Mesothelial cell of epicardium (in vitro differentiated cells): Measurements from ENCODE around the gene ACADS. TPM values are rescaled to one million over a fixed set of nuclear protein-coding genes. Genes with fewer than 3 reads are reported as not detected.

ENCODE experiments used
- DNase-seq, 2 experiments: peaks; one replicate each; pipeline ENCODE4 v3.0.0; 2021; ENCODE audit warnings: low spot score in 2 of 2; ENCODE audit not compliant: unreplicated experiment in 2 of 2
- H3K27ac Mint-ChIP-seq: 2 replicates; pipeline ENCODE4 v1.8.0; 2021; ENCODE audit warnings: mixed read lengths
- H3K27me3 Mint-ChIP-seq: 2 replicates; pipeline ENCODE4 v1.8.0; 2021; ENCODE audit warnings: low read depth, mixed read lengths
- H3K36me3 Mint-ChIP-seq: 2 replicates; pipeline ENCODE4 v1.8.0; 2021; ENCODE audit warnings: mixed read lengths
- H3K4me1 Mint-ChIP-seq: 2 replicates; pipeline ENCODE4 v1.8.0; 2021; ENCODE audit warnings: mixed read lengths
- H3K4me3 Mint-ChIP-seq: 2 replicates; pipeline ENCODE4 v1.8.0; 2021; ENCODE audit warnings: mild to moderate bottlenecking, moderate library complexity, mixed read lengths
- H3K9me3 Mint-ChIP-seq: 2 replicates; pipeline ENCODE4 v1.8.0; 2021; ENCODE audit warnings: mixed read lengths
- total RNA-seq: library from RNA; stranded (reverse); gene quantifications from 3 replicates; pipeline ENCODE4 v1.2.1, GENCODE V29; 2021
- TF ChIP-seq, protein P1 (sequence below): fragments of 200-600 bp; sonication (generic); IDR thresholded peaks from one replicate; pipeline ENCODE4 v1.5.0; 2021; ENCODE audit warnings: antibody characterized with exemption; ENCODE audit not compliant: unreplicated experiment

Gene ACADS
- total RNA-seq, 1 donor from 2014 or later, result 11.9 TPM

DNA sequence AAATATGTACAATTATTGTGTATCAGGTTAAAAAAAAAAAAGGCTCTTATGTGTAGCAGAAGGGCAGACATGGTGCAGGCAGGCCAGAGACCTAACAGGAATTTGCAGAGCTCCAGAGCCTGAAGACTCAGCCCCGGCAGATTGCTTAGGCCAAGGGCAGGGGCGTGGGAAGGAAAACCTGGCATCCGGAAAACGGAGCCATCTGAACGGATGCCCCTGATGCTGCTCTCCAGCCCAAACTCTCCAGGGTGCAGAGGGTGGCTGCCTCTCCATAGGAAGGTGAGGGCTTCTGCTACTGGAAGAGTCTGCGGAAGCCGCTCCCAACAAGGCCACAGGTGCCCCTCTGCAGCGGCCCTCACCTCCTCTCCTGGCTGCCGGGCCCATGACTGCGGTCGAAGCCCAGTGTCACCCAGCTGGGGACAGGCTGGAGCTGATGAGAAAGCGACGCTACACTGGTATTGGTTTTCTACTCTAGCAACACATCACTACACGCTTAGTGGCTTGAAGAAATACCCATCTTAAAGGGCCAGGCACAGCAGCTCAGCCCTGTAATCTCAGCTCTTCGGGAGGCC is 19.4 kb downstream of the ACADS start:
- no peaks in the 10 kb centered on the region for H3K4me1 Mint-ChIP-seq
- H3K4me3 Mint-ChIP-seq, result no peak overlapping the region
- DNase-seq, result no peak
- TF ChIP-seq, protein P1, sequence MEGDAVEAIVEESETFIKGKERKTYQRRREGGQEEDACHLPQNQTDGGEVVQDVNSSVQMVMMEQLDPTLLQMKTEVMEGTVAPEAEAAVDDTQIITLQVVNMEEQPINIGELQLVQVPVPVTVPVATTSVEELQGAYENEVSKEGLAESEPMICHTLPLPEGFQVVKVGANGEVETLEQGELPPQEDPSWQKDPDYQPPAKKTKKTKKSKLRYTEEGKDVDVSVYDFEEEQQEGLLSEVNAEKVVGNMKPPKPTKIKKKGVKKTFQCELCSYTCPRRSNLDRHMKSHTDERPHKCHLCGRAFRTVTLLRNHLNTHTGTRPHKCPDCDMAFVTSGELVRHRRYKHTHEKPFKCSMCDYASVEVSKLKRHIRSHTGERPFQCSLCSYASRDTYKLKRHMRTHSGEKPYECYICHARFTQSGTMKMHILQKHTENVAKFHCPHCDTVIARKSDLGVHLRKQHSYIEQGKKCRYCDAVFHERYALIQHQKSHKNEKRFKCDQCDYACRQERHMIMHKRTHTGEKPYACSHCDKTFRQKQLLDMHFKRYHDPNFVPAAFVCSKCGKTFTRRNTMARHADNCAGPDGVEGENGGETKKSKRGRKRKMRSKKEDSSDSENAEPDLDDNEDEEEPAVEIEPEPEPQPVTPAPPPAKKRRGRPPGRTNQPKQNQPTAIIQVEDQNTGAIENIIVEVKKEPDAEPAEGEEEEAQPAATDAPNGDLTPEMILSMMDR, result no peak
- H3K27me3 Mint-ChIP-seq, result no peaks in the 10 kb centered on the region
- H3K9me3 Mint-ChIP-seq, result no peaks in the 10 kb centered on the region
- no peaks in the 10 kb centered on the region for H3K36me3 Mint-ChIP-seq
- no peak overlapping the region for H3K27ac Mint-ChIP-seq

DNA sequence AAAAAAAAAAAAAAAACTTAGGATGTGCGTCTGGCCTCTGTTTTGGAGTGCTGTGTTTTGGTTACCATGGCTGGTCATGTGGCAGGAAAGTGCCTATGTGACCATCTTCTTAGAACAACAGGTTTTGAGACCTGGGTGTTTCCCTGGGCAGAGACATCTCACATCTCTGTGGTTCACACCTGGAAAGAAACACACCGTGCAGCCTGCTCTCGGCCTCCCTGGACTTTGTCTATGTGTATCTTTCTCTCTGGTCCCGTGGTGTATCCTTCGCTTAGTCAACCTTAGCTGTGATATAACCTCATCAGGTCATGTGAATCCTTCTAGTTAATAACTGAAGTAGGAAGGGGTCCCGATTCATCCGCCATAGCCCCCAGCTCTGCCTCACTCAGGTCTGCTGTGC is 22.6 kb downstream of the ACADS start:
- no peak for DNase-seq
- H3K27ac Mint-ChIP-seq, result no peak overlapping the region

DNA sequence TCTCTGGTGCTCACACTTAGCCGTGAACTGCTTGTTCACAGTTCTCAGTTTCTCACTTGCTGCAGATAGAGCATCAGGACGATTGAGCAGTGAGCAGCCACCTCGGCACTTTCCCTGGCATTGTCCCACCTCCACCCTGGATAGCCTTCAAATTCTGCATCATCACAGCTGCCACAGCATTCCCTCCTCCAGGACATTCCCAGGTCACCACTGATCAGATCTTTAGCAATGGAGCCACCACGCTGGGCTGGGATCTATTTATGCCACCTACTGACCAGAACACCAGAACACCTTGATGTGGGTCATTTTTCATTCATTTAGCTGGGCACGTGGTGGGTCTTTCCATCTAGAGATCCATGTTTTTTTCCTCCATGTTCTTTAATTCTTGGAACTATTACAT is 23.6 kb downstream of the ACADS start:
- H3K27me3 Mint-ChIP-seq, result no peaks in the 10 kb centered on the region
- no peaks in the 10 kb centered on the region for H3K36me3 Mint-ChIP-seq
- H3K9me3 Mint-ChIP-seq, result peaks cover 3% of the 10 kb centered on the region
- no peaks in the 10 kb centered on the region for H3K4me1 Mint-ChIP-seq
- TF ChIP-seq, protein P1, result no peak
- no peak for DNase-seq
- H3K4me3 Mint-ChIP-seq, result no peak overlapping the region
- no peak overlapping the region for H3K27ac Mint-ChIP-seq

More for the DNA sequence above, 22.6 kb downstream of the ACADS start:
- Mint-ChIP-seq H3K4me3 (no peak overlapping the region), H3K27me3 (no peaks in the 10 kb centered on the region), H3K36me3 (no peaks in the 10 kb centered on the region), H3K4me1 (no peaks in the 10 kb centered on the region), H3K9me3 (no peaks in the 10 kb centered on the region)
- TF ChIP-seq, protein P1, result no peak

DNA sequence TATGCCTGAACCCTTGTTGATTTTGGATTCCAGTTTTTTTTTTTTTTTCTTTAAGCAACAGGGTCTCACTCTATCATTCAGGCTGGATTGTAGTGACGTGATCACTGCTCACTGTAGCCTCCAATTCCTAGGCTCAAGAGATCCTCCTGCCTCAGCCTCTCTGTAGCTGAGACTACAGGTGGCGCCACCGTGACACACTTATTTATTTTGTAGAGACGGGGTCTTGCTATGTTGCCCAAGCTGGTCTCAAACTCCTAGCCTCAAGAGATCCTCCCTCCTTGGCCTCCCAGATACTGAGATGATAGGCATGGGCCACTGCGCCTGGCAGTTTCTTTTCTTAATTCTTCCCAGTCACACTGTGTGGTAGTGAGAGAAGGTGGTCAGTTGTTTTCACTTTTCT is 25.2 kb downstream of the ACADS start:
- H3K9me3 Mint-ChIP-seq, result peaks cover 13% of the 10 kb centered on the region
- no peak overlapping the region for H3K27ac Mint-ChIP-seq
- TF ChIP-seq, protein P1, result no peak
- H3K4me3 Mint-ChIP-seq, result no peak overlapping the region
- no peaks in the 10 kb centered on the region for H3K4me1 Mint-ChIP-seq
- DNase-seq, result no peak
- no peaks in the 10 kb centered on the region for H3K27me3 Mint-ChIP-seq
- peaks cover 4% of the 10 kb centered on the region for H3K36me3 Mint-ChIP-seq

DNA sequence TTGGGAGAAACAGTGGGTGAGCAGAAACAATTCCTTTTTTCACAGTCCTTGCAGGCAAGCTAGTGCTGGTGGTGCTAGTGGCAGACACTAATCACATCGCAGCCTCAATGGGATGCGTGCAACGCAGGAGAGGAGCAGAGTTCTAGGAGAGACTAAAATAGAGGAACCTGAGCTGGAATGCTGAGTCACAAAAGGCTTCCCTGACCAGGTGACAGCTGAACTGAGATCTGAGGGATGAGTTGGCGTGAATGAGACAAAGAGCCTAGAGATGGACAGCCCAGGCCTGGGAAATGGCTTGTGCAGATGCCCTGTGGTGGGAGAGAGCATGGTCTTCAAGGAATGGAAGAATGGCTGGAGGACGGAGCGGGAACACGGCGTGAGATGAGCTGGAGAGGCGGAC is 25.8 kb downstream of the ACADS start:
- Mint-ChIP-seq H3K4me3 (no peak overlapping the region), H3K9me3 (peaks cover 13% of the 10 kb centered on the region), H3K27ac (no peak overlapping the region), H3K4me1 (no peaks in the 10 kb centered on the region), H3K36me3 (peaks cover 4% of the 10 kb centered on the region), H3K27me3 (no peaks in the 10 kb centered on the region)
- TF ChIP-seq, protein P1, result no peak
- no peak for DNase-seq

DNA sequence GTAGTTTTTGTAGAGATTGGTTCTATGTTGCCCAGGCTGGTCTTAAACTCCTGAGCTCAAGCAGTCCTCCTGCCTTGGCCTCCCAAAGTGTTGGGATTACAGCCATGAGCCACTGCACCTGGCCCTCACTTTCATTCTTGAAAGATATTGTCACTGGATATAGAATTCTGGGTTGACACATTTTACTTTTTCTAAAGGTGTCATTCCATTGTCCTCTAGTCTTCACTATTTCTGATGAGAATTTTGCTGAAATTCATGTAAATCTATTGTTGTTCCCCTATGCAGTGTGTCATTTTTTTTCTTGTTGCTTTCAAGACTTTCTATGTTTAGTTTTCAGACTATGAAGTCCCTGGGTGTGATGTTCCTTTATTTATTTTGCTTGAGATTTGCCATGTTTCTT is 29.2 kb downstream of the ACADS start:
- Mint-ChIP-seq H3K27me3 (no peaks in the 10 kb centered on the region), H3K9me3 (peaks cover 13% of the 10 kb centered on the region), H3K4me3 (no peak overlapping the region), H3K4me1 (peaks cover 8% of the 10 kb centered on the region), H3K36me3 (peaks cover 10% of the 10 kb centered on the region), H3K27ac (no peak overlapping the region)
- no peak for DNase-seq
- TF ChIP-seq, protein P1, result no peak
